Measurements from ENCODE around the gene CD40LG.

DNA sequence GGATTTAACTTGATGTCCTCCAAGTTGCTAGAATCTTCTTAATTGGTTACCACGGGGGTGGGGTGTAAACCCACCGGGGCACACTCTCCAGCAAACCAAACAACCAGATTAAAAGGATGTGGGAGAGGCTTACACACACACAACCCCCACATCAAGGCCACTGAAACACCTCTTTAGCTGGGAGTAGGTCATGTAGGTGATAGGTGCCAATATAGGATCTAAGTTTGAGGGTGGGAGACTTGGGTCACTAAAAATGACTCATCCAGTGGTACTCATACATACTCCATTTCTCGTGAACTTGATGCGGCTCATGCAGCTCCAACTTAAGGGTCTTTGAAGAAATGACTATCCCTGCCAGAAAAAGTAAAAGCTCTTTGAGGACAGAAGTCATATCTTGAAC, 20.5 kb upstream of the CD40LG start:
- TF ChIP-seq, protein P1, sequence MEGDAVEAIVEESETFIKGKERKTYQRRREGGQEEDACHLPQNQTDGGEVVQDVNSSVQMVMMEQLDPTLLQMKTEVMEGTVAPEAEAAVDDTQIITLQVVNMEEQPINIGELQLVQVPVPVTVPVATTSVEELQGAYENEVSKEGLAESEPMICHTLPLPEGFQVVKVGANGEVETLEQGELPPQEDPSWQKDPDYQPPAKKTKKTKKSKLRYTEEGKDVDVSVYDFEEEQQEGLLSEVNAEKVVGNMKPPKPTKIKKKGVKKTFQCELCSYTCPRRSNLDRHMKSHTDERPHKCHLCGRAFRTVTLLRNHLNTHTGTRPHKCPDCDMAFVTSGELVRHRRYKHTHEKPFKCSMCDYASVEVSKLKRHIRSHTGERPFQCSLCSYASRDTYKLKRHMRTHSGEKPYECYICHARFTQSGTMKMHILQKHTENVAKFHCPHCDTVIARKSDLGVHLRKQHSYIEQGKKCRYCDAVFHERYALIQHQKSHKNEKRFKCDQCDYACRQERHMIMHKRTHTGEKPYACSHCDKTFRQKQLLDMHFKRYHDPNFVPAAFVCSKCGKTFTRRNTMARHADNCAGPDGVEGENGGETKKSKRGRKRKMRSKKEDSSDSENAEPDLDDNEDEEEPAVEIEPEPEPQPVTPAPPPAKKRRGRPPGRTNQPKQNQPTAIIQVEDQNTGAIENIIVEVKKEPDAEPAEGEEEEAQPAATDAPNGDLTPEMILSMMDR (conservative IDR thresholded peaks at IDR 0.05; ENCODE audit: low read length), result no peak
- TF ChIP-seq EZH2phosphoT487 (IDR thresholded peaks at IDR 0.05; ENCODE audit: borderline replicate concordance, low read depth, low read length), result no peak

Data from OCI-LY7 (cell line).